ENCODE data around the gene KRT76. TPM values are rescaled to one million over a fixed set of nuclear protein-coding genes. Genes with fewer than 3 reads are reported as not detected.

KRT76 gene
- total and polyA plus RNA-seq, 3 donors from 2014 or later: not detected

DNA sequence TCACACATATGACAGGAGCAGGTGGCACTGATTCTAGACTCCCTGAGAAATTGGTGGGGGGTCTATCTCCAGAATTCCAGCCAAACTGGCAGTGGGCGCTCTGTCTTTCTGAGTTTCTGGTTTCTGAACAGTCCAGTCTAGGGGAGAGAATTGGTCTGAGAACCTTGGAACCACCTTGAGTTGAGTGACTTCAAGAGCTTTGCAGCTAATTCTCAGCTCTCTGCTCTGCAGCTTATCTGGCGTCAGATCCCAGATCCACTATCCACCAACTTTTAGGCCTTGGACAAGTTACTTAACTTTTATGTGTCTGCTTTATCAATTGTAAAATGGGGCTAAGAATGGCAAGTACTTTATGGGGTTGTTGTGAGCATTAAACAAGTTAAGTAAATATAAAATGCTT lies 1.7 kb upstream of the KRT76 start:
- Histone ChIP-seq H3K4me1 (no peaks in the 10 kb centered on the region), H3K36me3 (ENCODE audit: low read depth, missing control alignments) (no peaks in the 10 kb centered on the region), H3K9me3 (no peaks in the 10 kb centered on the region), H3K27me3 (no peaks in the 10 kb centered on the region), H3K4me3 (no peak overlapping the region), H3K27ac (no peak overlapping the region)
- intact Hi-C loops (cut with DNase I; ENCODE audit: low total_unique reads): no loop called here
- no peak for DNase-seq
- 98% methylated on average over 2 of the region's 2 CpGs for WGBS, 2 donors
- TF ChIP-seq, protein P1, sequence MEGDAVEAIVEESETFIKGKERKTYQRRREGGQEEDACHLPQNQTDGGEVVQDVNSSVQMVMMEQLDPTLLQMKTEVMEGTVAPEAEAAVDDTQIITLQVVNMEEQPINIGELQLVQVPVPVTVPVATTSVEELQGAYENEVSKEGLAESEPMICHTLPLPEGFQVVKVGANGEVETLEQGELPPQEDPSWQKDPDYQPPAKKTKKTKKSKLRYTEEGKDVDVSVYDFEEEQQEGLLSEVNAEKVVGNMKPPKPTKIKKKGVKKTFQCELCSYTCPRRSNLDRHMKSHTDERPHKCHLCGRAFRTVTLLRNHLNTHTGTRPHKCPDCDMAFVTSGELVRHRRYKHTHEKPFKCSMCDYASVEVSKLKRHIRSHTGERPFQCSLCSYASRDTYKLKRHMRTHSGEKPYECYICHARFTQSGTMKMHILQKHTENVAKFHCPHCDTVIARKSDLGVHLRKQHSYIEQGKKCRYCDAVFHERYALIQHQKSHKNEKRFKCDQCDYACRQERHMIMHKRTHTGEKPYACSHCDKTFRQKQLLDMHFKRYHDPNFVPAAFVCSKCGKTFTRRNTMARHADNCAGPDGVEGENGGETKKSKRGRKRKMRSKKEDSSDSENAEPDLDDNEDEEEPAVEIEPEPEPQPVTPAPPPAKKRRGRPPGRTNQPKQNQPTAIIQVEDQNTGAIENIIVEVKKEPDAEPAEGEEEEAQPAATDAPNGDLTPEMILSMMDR (IDR thresholded peaks at IDR 0.05): no peak
- no peak for TF ChIP-seq POLR2A (IDR thresholded peaks at IDR 0.05)

DNA sequence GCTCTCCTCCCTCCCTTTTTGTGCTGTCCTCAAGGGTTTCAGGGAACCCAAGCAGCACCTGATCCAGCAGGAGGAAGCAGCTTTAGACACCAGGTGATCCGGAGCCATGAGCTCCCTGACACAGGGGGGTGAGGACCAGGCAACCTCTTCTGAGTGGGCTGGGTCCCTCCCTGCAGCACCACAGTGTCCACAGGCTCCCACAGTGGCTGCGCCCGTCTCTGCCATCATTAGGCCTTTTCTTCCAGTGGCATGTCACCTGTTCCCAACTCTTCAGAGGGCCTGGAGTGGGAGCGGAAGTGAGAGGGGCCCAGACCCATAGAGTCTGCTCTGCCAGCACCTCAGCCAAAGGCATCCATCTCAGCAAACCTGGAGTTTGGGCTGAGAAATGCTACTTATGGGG lies 421 bp upstream of the KRT76 start:
- Histone ChIP-seq H3K27ac (no peak overlapping the region), H3K4me1 (no peaks in the 10 kb centered on the region), H3K9me3 (no peaks in the 10 kb centered on the region), H3K27me3 (no peaks in the 10 kb centered on the region), H3K36me3 (ENCODE audit: low read depth, missing control alignments) (no peaks in the 10 kb centered on the region), H3K4me3 (no peak overlapping the region)
- TF ChIP-seq, protein P1 (IDR thresholded peaks at IDR 0.05): no peak
- no peak for TF ChIP-seq POLR2A (IDR thresholded peaks at IDR 0.05)
- DNase-seq: no peak
- intact Hi-C loops (cut with DNase I; ENCODE audit: low total_unique reads): no loop called here
- 86 to 99% methylated on average over 4 of the region's 4 CpGs for WGBS, 2 donors

DNA sequence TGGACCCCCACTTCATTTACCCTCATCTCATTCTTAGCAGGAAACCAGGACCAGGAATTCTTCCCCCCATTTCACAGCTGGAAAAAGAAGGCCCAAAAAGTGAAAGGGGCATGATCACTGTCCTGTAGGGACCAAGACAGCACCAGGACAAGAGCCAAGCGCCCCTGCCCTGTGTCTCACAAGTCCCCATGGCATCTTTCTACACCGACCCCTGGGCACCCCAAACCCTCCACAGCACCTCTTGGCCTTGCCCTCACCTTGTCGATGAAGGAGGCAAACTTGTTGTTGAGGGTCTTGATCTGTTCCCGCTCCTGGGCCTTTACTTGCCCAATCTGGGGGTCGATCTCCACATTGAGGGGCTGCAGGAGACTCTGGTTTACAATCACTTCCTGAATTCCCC lies 710 bp downstream of the KRT76 start:
- H3K36me3 ChIP-seq (ENCODE audit: low read depth, missing control alignments): no peaks in the 10 kb centered on the region
- DNase-seq: no peak
- H3K4me1 ChIP-seq: no peaks in the 10 kb centered on the region
- no peak overlapping the region for H3K27ac ChIP-seq
- H3K9me3 ChIP-seq: no peaks in the 10 kb centered on the region
- H3K4me3 ChIP-seq: no peak overlapping the region
- no peaks in the 10 kb centered on the region for H3K27me3 ChIP-seq
- no peak for TF ChIP-seq POLR2A (IDR thresholded peaks at IDR 0.05)
- TF ChIP-seq, protein P1 (IDR thresholded peaks at IDR 0.05): no peak
- 93 to 100% methylated on average over 3 to 5 of the region's 5 CpGs for WGBS, 2 donors
- intact Hi-C loops (cut with DNase I; ENCODE audit: low total_unique reads): no loop called here

DNA sequence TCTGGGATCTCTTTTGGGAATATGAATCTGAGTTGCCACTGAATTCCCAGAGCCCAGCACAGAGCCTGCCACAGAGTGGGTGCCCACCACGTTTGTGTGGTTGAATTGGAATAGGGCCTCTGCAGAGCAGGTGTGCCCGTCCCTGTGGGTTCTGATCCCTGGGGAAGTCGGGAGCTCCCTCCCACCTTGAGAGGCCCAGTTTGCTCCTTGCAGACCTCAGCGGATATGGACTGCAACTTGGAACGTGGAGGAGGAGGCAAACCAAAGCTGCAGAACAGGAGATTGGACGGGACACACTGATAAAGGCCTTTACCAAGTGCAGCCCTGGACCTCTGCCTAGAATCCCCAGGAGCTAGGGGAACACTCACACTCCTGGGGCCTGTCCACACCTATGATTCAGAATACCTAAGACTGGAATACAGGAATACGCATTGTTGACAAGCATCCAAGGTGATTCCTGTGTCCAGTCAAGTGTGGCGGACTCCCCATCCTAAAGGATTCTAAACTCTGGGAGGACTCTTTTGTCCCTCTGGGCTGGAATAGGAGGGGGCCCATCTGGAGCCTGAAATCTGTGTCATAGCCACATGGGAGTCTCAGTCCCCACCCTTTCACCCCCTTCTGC lies 2.4 kb downstream of the KRT76 start:
- Histone ChIP-seq H3K4me3 (no peak overlapping the region), H3K36me3 (ENCODE audit: low read depth, missing control alignments) (no peaks in the 10 kb centered on the region), H3K4me1 (no peaks in the 10 kb centered on the region), H3K27ac (no peak overlapping the region), H3K9me3 (no peaks in the 10 kb centered on the region), H3K27me3 (no peaks in the 10 kb centered on the region)
- intact Hi-C loops (cut with DNase I; ENCODE audit: low total_unique reads): no loop called here
- 70 to 81% methylated on average over 6 to 8 of the region's 8 CpGs for WGBS, 2 donors
- TF ChIP-seq, protein P1 (IDR thresholded peaks at IDR 0.05): no peak
- no peak for TF ChIP-seq POLR2A (IDR thresholded peaks at IDR 0.05)
- DNase-seq: no peak

DNA sequence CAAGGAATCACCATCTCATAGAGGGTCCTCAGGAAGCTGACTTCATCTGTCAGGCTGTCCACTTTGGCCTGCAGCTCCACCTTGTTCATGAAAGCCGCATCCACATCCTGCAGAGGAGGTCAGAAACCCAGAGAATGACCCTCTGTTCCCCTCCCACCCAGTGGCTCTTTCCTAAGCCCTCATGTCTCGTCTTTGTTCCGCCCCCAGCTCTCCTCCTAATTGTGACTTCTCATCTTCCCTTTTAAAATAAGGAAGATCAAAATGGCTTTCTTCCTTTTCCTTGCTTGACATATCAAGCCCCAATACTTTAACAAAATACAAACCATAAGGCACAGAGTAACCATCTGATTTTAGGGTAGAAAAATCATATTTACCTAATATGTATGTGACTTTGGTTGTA lies 4.4 kb downstream of the KRT76 start:
- TF ChIP-seq, protein P1 (IDR thresholded peaks at IDR 0.05): no peak
- no peak for TF ChIP-seq POLR2A (IDR thresholded peaks at IDR 0.05)
- 83 to 88% methylated on average over 3 of the region's 3 CpGs for WGBS, 2 donors
- Histone ChIP-seq H3K27ac (no peak overlapping the region), H3K4me1 (no peaks in the 10 kb centered on the region), H3K27me3 (no peaks in the 10 kb centered on the region), H3K4me3 (no peak overlapping the region), H3K36me3 (ENCODE audit: low read depth, missing control alignments) (no peaks in the 10 kb centered on the region), H3K9me3 (no peaks in the 10 kb centered on the region)
- no peak for DNase-seq
- intact Hi-C loops (cut with DNase I; ENCODE audit: low total_unique reads): no loop called here

All from testis (tissue), 3 donors.